Stimulated activated naive CD8-positive, alpha-beta T cell treated with anti-CD3 and anti-CD28 coated beads, Interleukin-15, Interleukin-2, amounts not matched to agents 100 ng/mL and 50 ng/mL, for 24 hours (primary cell): Measurements from ENCODE around the gene PPP6R2.
"Not testable (repeated sequence)": the region's sequence is repeated elsewhere in the genome, so short reads cannot be mapped to it uniquely, and the experiment has no call there.

ENCODE experiments used
- H3K27ac Mint-ChIP-seq: one replicate; pipeline ENCODE4 v1.8.0; 2021; ENCODE audit warnings: mild to moderate bottlenecking, mixed read lengths
- H3K27me3 Mint-ChIP-seq: one replicate; pipeline ENCODE4 v1.8.0; 2021; ENCODE audit warnings: mixed read lengths
- H3K36me3 Mint-ChIP-seq: one replicate; pipeline ENCODE4 v1.8.0; 2021; ENCODE audit warnings: low read depth, mixed read lengths
- H3K4me1 Mint-ChIP-seq: one replicate; pipeline ENCODE4 v1.8.0; 2021; ENCODE audit warnings: low read depth, mixed read lengths
- H3K4me3 Mint-ChIP-seq: one replicate; pipeline ENCODE4 v1.8.0; 2021; ENCODE audit warnings: mild to moderate bottlenecking, mixed read lengths
- H3K9me3 Mint-ChIP-seq: one replicate; pipeline ENCODE4 v1.8.0; 2021; ENCODE audit warnings: mixed read lengths

The PPP6R2 gene

GRCh38 chr22:50339945-50340879 is 2.9 kb upstream of the PPP6R2 start:
- Mint-ChIP-seq H3K4me1 (peaks cover 11% of the 10 kb centered on the region), H3K36me3 (no peaks in the 10 kb centered on the region), H3K4me3 (no peak overlapping the region), H3K9me3 (no peaks in the 10 kb centered on the region), H3K27ac (no peak overlapping the region), H3K27me3 (no peaks in the 10 kb centered on the region)

GRCh38 chr22:50341977-50342650 is 1.0 kb upstream of the PPP6R2 start:
- Mint-ChIP-seq H3K4me3 (peak overlapping the region; percentile 81), H3K4me1 (peaks cover 11% of the 10 kb centered on the region), H3K27ac (peak overlapping the region; percentile 86), H3K9me3 (no peaks in the 10 kb centered on the region), H3K36me3 (no peaks in the 10 kb centered on the region), H3K27me3 (no peaks in the 10 kb centered on the region)

GRCh38 chr22:50343541-50343935 is 411 bp downstream of the PPP6R2 start:
- Mint-ChIP-seq H3K9me3 (no peaks in the 10 kb centered on the region), H3K36me3 (no peaks in the 10 kb centered on the region), H3K27me3 (no peaks in the 10 kb centered on the region), H3K27ac (no peak overlapping the region), H3K4me3 (peak overlapping the region; percentile 30), H3K4me1 (peaks cover 11% of the 10 kb centered on the region)

DNA sequence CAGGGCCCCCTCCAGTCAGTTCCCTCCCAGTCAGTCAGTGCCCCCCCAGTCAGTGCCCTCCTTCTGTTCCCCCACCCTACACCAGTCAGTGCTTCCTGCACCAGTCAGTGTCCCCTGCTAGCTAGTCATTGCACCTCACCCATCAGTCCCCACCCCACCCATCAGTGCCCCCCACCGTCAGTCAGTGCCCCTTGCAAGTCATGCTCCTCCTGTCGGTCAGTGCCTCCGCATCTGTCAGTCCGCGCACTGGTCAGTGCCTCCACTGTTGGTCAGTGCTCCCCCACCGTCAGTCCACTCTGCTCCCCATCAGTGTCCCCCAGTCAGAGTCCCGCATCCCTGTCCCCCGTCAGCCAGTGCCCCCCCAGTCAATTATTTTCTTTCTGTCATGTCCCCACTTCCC is 3.3 kb downstream of the PPP6R2 start:
- H3K4me3 Mint-ChIP-seq, result no peak overlapping the region
- H3K27ac Mint-ChIP-seq, result no peak overlapping the region
- no peaks in the 10 kb centered on the region for H3K9me3 Mint-ChIP-seq
- peaks cover 7% of the 10 kb centered on the region for H3K36me3 Mint-ChIP-seq
- H3K4me1 Mint-ChIP-seq, result peaks cover 9% of the 10 kb centered on the region
- no peaks in the 10 kb centered on the region for H3K27me3 Mint-ChIP-seq

DNA sequence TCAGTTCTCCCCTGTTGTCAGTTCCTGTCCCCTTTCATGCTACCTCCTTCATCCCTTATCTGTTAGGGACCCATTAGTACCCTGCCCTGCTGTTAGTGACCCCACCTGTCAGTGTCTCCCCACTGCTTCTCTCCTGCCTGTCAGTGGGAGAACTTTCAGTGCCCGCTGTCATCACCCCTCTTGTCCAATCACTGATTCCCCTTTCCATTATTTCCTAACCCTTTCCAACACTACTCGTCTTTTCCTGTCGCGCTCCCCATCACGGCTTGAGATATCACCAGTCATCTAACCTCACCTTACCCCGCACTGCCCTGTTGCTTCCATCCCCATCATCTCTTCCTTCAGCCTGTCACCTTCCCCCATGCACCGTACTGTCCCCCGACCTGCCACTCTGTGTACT is 4.0 kb downstream of the PPP6R2 start:
- no peak overlapping the region for H3K4me3 Mint-ChIP-seq
- peaks cover 4% of the 10 kb centered on the region for H3K4me1 Mint-ChIP-seq

DNA sequence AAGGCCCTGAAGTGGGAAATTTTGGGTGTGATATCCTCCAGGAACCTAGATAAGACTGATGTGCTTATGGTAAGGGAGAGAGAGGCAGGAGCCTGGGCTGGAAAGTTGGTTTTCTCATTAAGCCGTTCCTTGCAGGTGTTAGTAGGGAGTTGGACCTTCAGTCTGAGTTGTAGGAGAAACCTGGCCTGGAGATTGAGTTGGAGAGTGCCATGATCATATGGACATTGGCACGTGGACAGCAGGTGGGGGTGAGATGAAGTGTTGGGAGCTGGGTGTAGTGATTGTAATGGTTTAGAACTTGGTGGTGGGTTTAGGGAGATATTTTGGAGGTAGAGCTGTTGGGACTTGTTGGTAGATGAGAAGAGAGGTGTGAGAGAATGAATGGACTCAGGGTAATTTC is 4.9 kb downstream of the PPP6R2 start:
- no peaks in the 10 kb centered on the region for H3K4me1 Mint-ChIP-seq
- H3K27me3 Mint-ChIP-seq, result no peaks in the 10 kb centered on the region
- no peak overlapping the region for H3K4me3 Mint-ChIP-seq
- no peak overlapping the region for H3K27ac Mint-ChIP-seq
- H3K36me3 Mint-ChIP-seq, result peaks cover 8% of the 10 kb centered on the region
- no peaks in the 10 kb centered on the region for H3K9me3 Mint-ChIP-seq

More for the DNA sequence above, 4.0 kb downstream of the PPP6R2 start:
- H3K36me3 Mint-ChIP-seq, result peaks cover 8% of the 10 kb centered on the region
- H3K27ac Mint-ChIP-seq, result no peak overlapping the region
- no peaks in the 10 kb centered on the region for H3K9me3 Mint-ChIP-seq
- H3K27me3 Mint-ChIP-seq, result no peaks in the 10 kb centered on the region

DNA sequence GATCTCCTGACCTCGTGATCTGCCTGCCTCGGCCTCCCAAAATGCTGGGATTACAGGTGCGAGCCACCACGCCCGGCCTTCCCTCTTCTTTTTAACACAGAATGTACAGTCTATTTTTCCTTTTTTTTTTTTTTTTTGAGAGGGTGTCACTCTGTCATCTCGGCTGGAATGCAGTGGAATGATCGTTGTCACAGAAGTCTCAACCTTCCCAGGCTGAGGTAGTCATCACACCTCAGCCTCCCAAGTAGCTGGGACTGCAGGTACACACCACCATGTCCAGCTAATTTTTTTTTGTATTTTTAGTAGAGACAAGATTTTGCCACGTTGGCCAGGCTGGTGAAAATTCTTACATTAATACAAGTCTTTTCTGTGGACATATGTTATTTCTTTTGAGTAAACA is 13.1 kb downstream of the PPP6R2 start:
- Mint-ChIP-seq H3K4me1 (peaks cover 22% of the 10 kb centered on the region), H3K36me3 (peaks cover 22% of the 10 kb centered on the region), H3K27me3 (no peaks in the 10 kb centered on the region), H3K9me3 (no peaks in the 10 kb centered on the region), H3K4me3 (no peak overlapping the region), H3K27ac (no peak overlapping the region)

- H3K27ac Mint-ChIP-seq, result peak overlapping the region; percentile 42
- no peaks in the 10 kb centered on the region for H3K9me3 Mint-ChIP-seq
- H3K36me3 Mint-ChIP-seq, result peaks cover 28% of the 10 kb centered on the region
These were observed 14.1 kb downstream of the PPP6R2 start for GRCh38 chr22:50357222-50357621.

DNA sequence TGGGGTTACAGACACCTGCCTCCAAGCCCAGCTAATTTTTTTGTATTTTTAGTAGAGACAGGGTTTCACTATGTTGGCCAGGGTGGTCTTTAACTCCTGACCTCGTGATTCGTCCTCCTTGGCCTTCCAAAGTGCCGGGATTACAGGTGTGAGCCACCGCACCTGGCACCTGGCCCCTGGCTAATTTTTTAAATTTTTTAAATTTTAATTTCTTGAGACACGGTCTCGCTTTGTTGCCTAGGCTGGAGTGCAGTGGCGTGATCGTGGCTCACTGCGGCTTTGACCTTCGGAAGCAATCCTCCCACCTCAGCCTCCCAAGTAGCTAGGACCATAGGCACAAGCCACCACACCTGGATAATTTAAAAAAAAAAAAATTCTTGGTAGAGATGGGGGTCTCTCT is 14.6 kb downstream of the PPP6R2 start:
- Mint-ChIP-seq H3K4me1 (peaks cover 38% of the 10 kb centered on the region), H3K9me3 (no peaks in the 10 kb centered on the region), H3K36me3 (peaks cover 28% of the 10 kb centered on the region), H3K27me3 (no peaks in the 10 kb centered on the region), H3K27ac (no peak overlapping the region), H3K4me3 (no peak overlapping the region)

More at GRCh38 chr22:50357222-50357621, 14.1 kb downstream of the PPP6R2 start:
- H3K4me1 Mint-ChIP-seq, result peaks cover 32% of the 10 kb centered on the region
- no peaks in the 10 kb centered on the region for H3K27me3 Mint-ChIP-seq
- no peak overlapping the region for H3K4me3 Mint-ChIP-seq

DNA sequence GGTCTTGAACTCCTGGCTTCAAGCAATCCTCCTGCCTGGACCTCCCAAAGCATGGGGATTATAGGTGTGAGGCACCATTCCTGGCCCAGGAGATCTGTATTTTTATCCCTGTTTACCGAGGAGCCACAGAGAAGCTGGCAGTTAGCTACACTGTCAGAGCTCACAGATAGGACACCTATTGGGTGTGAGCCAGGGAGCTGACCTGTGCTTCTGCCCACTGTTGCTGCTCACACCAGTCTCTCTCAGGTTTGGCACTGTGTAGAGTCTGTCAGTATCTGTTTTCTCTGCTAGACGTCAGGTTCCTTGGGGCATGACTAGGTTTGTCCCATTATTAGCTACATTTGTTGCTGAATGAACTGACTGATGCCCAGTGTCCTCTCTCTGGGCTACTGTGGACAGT is 17.5 kb downstream of the PPP6R2 start:
- Mint-ChIP-seq H3K27me3 (no peaks in the 10 kb centered on the region), H3K4me1 (peaks cover 46% of the 10 kb centered on the region), H3K36me3 (peaks cover 28% of the 10 kb centered on the region), H3K9me3 (no peaks in the 10 kb centered on the region), H3K27ac (peak overlapping the region; percentile 87), H3K4me3 (no peak overlapping the region)

GRCh38 chr22:50361222-50361621 is 18.1 kb downstream of the PPP6R2 start:
- Mint-ChIP-seq H3K27ac (peak overlapping the region; percentile 87), H3K4me3 (peak overlapping the region; percentile 34)

GRCh38 chr22:50361688-50362087 is 18.6 kb downstream of the PPP6R2 start:
- Mint-ChIP-seq H3K36me3 (peaks cover 28% of the 10 kb centered on the region), H3K27ac (peak overlapping the region; percentile 87), H3K27me3 (no peaks in the 10 kb centered on the region), H3K4me1 (peaks cover 50% of the 10 kb centered on the region), H3K4me3 (peak overlapping the region; percentile 34), H3K9me3 (no peaks in the 10 kb centered on the region)

More at GRCh38 chr22:50361222-50361621, 18.1 kb downstream of the PPP6R2 start:
- Mint-ChIP-seq H3K27me3 (no peaks in the 10 kb centered on the region), H3K4me1 (peaks cover 50% of the 10 kb centered on the region), H3K9me3 (no peaks in the 10 kb centered on the region), H3K36me3 (peaks cover 28% of the 10 kb centered on the region)

DNA sequence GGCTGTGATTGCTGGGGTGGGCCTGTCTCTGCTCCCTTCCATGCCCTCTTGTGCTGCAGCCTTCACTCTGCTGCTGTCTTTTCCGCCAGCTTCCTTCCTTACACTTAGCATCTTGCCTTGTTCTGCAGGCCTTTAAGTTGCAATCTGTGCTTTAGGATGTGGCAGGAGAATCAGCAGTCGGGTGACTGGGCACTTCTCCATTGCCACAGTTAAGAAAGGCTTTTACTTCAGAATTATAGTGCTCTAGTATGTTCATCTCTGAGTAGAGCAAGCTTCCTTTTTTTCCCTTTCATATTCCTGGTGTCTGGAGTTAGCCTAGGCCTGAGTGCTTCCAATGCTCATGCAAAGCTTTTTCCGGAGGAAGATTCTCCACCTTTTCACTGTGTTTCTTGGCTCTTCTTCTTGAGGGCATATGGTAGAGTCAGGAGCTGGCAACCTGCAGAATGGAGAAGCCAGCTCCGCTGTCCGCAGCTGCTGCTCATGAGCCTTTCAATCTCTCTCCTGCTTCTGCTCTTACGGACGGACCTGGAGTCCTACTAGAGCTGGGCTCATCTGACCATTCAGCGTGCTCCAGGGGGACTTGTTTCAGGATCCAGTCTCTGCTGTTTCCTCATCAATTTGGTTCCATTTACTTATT is 20.2 kb downstream of the PPP6R2 start:
- Mint-ChIP-seq H3K36me3 (peaks cover 36% of the 10 kb centered on the region), H3K9me3 (no peaks in the 10 kb centered on the region), H3K27ac (peak overlapping the region; percentile 36), H3K4me3 (no peak overlapping the region), H3K4me1 (peaks cover 42% of the 10 kb centered on the region), H3K27me3 (no peaks in the 10 kb centered on the region)

GRCh38 chr22:50363803-50364194 is 20.7 kb downstream of the PPP6R2 start:
- not testable (repeated sequence) for H3K27ac Mint-ChIP-seq, H3K27me3 Mint-ChIP-seq, H3K9me3 Mint-ChIP-seq, H3K4me3 Mint-ChIP-seq
- Mint-ChIP-seq H3K4me1 (peaks cover 42% of the 10 kb centered on the region), H3K36me3 (peaks cover 39% of the 10 kb centered on the region)
